Lung (tissue), 5 donors: ENCODE data around the gene KRTAP10-11. TPM values are rescaled to one million over a fixed set of nuclear protein-coding genes. Genes with fewer than 3 reads are reported as not detected.

Experiments
- polyA plus RNA-seq, 2 donors: library from polyadenylated mRNA; stranded (reverse); fragments of 200-250 nt; gene quantifications; one replicate each; pipeline ENCODE4 v1.2.1, GENCODE V29; 2013
- small RNA-seq: library from RNA; depleted of rRNA; stranded (forward); fragments of <200 nt; gene quantifications from one replicate; pipeline ENCODE3, GENCODE V24; 2014; ENCODE audit warnings: low replicate concordance
- total RNA-seq, 2 donors: library from RNA; depleted of rRNA in 1 of 2; stranded (reverse); fragments of >200 nt in 1 of 2; gene quantifications; one replicate each; pipeline ENCODE4 v1.2.1, GENCODE V29; 2014 to 2021
- donor health status: Bipolar disorder and iron deficiency.
- donor health status: healthy.
- donor health status: DM: yes; HTN: yes; CAD: no.

The KRTAP10-11 gene
- total and polyA plus RNA-seq, 4 donors = not detected

Small RNA genes lying within 50 kb of the gene (small RNA-seq; reads per million reads assigned to genes)
- not detected for gene KRTAP12-6P

Other genes with a start within 250 kb of the KRTAP10-11 start
- gene LRRC3, start 190.9 kb upstream of the KRTAP10-11 start, total RNA-seq = 1 to 10 TPM; 2.8 to 3.6 TPM
- 1 to 10 TPM; 1.4 to 2.0 TPM for gene LRRC3, start 190.9 kb upstream of the KRTAP10-11 start, polyA plus RNA-seq
- not detected for gene KRTAP10-1, start 106.2 kb upstream of the KRTAP10-11 start, total RNA-seq
- gene KRTAP10-1, start 106.2 kb upstream of the KRTAP10-11 start, polyA plus RNA-seq = not detected
- gene KRTAP10-2, start 94.9 kb upstream of the KRTAP10-11 start, total RNA-seq = not detected
- not detected for gene KRTAP10-2, start 94.9 kb upstream of the KRTAP10-11 start, polyA plus RNA-seq
- not detected for gene KRTAP10-3, start 87.6 kb upstream of the KRTAP10-11 start, total RNA-seq
- gene KRTAP10-3, start 87.6 kb upstream of the KRTAP10-11 start, polyA plus RNA-seq = not detected
- not detected for gene KRTAP10-4, start 72.7 kb upstream of the KRTAP10-11 start, total RNA-seq
- not detected for gene KRTAP10-4, start 72.7 kb upstream of the KRTAP10-11 start, polyA plus RNA-seq
- not detected for gene KRTAP10-5, start 65.8 kb upstream of the KRTAP10-11 start, total RNA-seq
- gene KRTAP10-5, start 65.8 kb upstream of the KRTAP10-11 start, polyA plus RNA-seq = not detected
- not detected for gene KRTAP10-6, start 53.9 kb upstream of the KRTAP10-11 start, total RNA-seq
- not detected for gene KRTAP10-6, start 53.9 kb upstream of the KRTAP10-11 start, polyA plus RNA-seq
- not detected for gene KRTAP10-7, start 45.8 kb upstream of the KRTAP10-11 start, total RNA-seq
- not detected for gene KRTAP10-7, start 45.8 kb upstream of the KRTAP10-11 start, polyA plus RNA-seq
- not detected for gene KRTAP10-8, start 34.3 kb upstream of the KRTAP10-11 start, total RNA-seq
- not detected for gene KRTAP10-8, start 34.3 kb upstream of the KRTAP10-11 start, polyA plus RNA-seq
- not detected for gene KRTAP10-9, start 19.3 kb upstream of the KRTAP10-11 start, total RNA-seq
- not detected for gene KRTAP10-9, start 19.3 kb upstream of the KRTAP10-11 start, polyA plus RNA-seq
- not detected for gene KRTAP10-10, start 9.1 kb upstream of the KRTAP10-11 start, total RNA-seq
- not detected for gene KRTAP10-10, start 9.1 kb upstream of the KRTAP10-11 start, polyA plus RNA-seq
- gene KRTAP12-4, start 8.2 kb downstream of the KRTAP10-11 start, total RNA-seq = not detected
- gene KRTAP12-4, start 8.2 kb downstream of the KRTAP10-11 start, polyA plus RNA-seq = not detected
- not detected for gene KRTAP12-3, start 11.5 kb downstream of the KRTAP10-11 start, total RNA-seq
- gene KRTAP12-3, start 11.5 kb downstream of the KRTAP10-11 start, polyA plus RNA-seq = not detected
- gene KRTAP12-2, start 20.5 kb downstream of the KRTAP10-11 start, total RNA-seq = not detected
- not detected for gene KRTAP12-2, start 20.5 kb downstream of the KRTAP10-11 start, polyA plus RNA-seq
- gene KRTAP12-1, start 35.7 kb downstream of the KRTAP10-11 start, total RNA-seq = not detected
- not detected for gene KRTAP12-1, start 35.7 kb downstream of the KRTAP10-11 start, polyA plus RNA-seq
- gene KRTAP10-12, start 50.8 kb downstream of the KRTAP10-11 start, total RNA-seq = not detected
- gene KRTAP10-12, start 50.8 kb downstream of the KRTAP10-11 start, polyA plus RNA-seq = not detected
- 1 to 10 TPM in 1 of 2 donors, under 1 TPM in 1; 0.43 to 2.1 TPM for gene TSPEAR, start 65.2 kb downstream of the KRTAP10-11 start, total RNA-seq
- under 1 TPM; 0.02 to 0.12 TPM for gene TSPEAR, start 65.2 kb downstream of the KRTAP10-11 start, polyA plus RNA-seq
- 10 to 100 TPM; 87.0 to 93.2 TPM for gene UBE2G2, start 155.4 kb downstream of the KRTAP10-11 start, total RNA-seq
- 10 to 100 TPM; 35.6 to 48.0 TPM for gene UBE2G2, start 155.4 kb downstream of the KRTAP10-11 start, polyA plus RNA-seq
- 10 to 100 TPM; 45.5 to 86.5 TPM for gene SUMO3, start 171.6 kb downstream of the KRTAP10-11 start, total RNA-seq
- gene SUMO3, start 171.6 kb downstream of the KRTAP10-11 start, polyA plus RNA-seq = 10 to 100 TPM; 40.4 to 96.4 TPM
- 100 to 1,000 TPM; 243 to 247 TPM for gene PTTG1IP, start 227.3 kb downstream of the KRTAP10-11 start, total RNA-seq
- 100 to 1,000 TPM; 139 to 209 TPM for gene PTTG1IP, start 227.3 kb downstream of the KRTAP10-11 start, polyA plus RNA-seq